HG03457 (cell line): ENCODE results near the gene DNAJC12.
"Not testable (repeated sequence)": the region's sequence is repeated elsewhere in the genome, so short reads cannot be mapped to it uniquely, and the experiment has no call there.

Source experiments
- ATAC-seq: cut with Tn5 transposase; IDR thresholded peaks from one replicate; pipeline ENCODE4 v1.9.1; 2021; ENCODE audit warnings: moderate number of reproducible peaks; ENCODE audit not compliant: unreplicated experiment

DNAJC12 gene

GRCh38 chr10:67837541-67838314 lies at the start of gene DNAJC12:
Gene DNAJC12 (minus strand): TSS chr10:67838188. CDS start chr10:67838011, 177 bp downstream.
- ATAC-seq: no peak

GRCh38 chr10:67884842-67885670 lies 47.1 kb upstream of the DNAJC12 start:
- ATAC-seq: peak; percentile 46

GRCh38 chr10:67884313-67884841 lies 46.4 kb upstream of the DNAJC12 start, which contains the start of gene SIRT1:
Gene SIRT1 (plus strand): TSS chr10:67884656. CDS start chr10:67884722, 66 bp downstream.
- ATAC-seq: peak; percentile 87

- no peak for ATAC-seq
These were observed 45.8 kb upstream of the DNAJC12 start for GRCh38 chr10:67883710-67884312.

- ATAC-seq: no peak
These were observed 40.1 kb upstream of the DNAJC12 start for GRCh38 chr10:67878133-67878532.

- not testable (repeated sequence) for ATAC-seq
These were observed 39.4 kb upstream of the DNAJC12 start for GRCh38 chr10:67877421-67877820.

GRCh38 chr10:67875340-67876238 lies 37.6 kb upstream of the DNAJC12 start:
- no peak for ATAC-seq

GRCh38 chr10:67869996-67870395 lies 32.0 kb upstream of the DNAJC12 start:
- ATAC-seq: no peak

- no peak for ATAC-seq
These were observed 30.1 kb upstream of the DNAJC12 start for GRCh38 chr10:67868132-67868531.

GRCh38 chr10:67864607-67865371 lies 26.8 kb upstream of the DNAJC12 start:
- no peak for ATAC-seq

GRCh38 chr10:67863094-67863493 lies 25.1 kb upstream of the DNAJC12 start:
- no peak for ATAC-seq

GRCh38 chr10:67861750-67862432 lies 23.9 kb upstream of the DNAJC12 start:
- no peak for ATAC-seq

- ATAC-seq: no peak
These were observed 21.0 kb upstream of the DNAJC12 start for GRCh38 chr10:67858971-67859370.

- ATAC-seq: no peak
These were observed 15.5 kb upstream of the DNAJC12 start for GRCh38 chr10:67853512-67853911.

- no peak for ATAC-seq
These were observed 14.8 kb upstream of the DNAJC12 start for GRCh38 chr10:67852761-67853160.

GRCh38 chr10:67851186-67851585 lies 13.2 kb upstream of the DNAJC12 start:
- no peak for ATAC-seq

GRCh38 chr10:67849331-67850011 lies 11.5 kb upstream of the DNAJC12 start:
- peak; percentile 94 for ATAC-seq

- no peak for ATAC-seq
These were observed 5.3 kb upstream of the DNAJC12 start for GRCh38 chr10:67843284-67843683.
